ENCODE measurements around the gene B4GALT4. TPM values are rescaled to one million over a fixed set of nuclear protein-coding genes. Genes with fewer than 3 reads are reported as not detected.

B4GALT4 gene
- total RNA-seq, 1 experiment from 2014 or later = 46.5 TPM

- Histone ChIP-seq H2BK15ac (ENCODE audit: low read depth, low read length) (no peak overlapping the region), H2BK5ac (ENCODE audit: insufficient read length, low read length) (no peak overlapping the region), H2BK120ac (ENCODE audit: low read depth, low read length, poor library complexity, severe bottlenecking) (no peak overlapping the region), H3K79me2 (ENCODE audit: insufficient read depth, low read length) (no peaks in the 10 kb centered on the region), H3K14ac (ENCODE audit: insufficient read depth, low read length) (peak overlapping the region; percentile 17; the same call in 1 of the 2 replicates), H3K27me3 (ENCODE audit: insufficient read depth, low read length) (no peaks in the 10 kb centered on the region), H4K20me1 (ENCODE audit: control insufficient read depth, insufficient read depth, insufficient read length) (no peaks in the 10 kb centered on the region), H4K8ac (replicated peaks; ENCODE audit: insufficient read length, low read depth, low read length) (no peak overlapping the region), H3K4ac (ENCODE audit: low read depth, low read length) (no peak overlapping the region), H2AK5ac (ENCODE audit: insufficient read length, low read length) (no peak overlapping the region), H2AFZ (ENCODE audit: low read length) (no peak overlapping the region), H3K27ac (ENCODE audit: insufficient read length, low read depth, low read length) (peak overlapping the region; percentile 41), H3K56ac (ENCODE audit: insufficient read length, low read depth, low read length) (no peak overlapping the region), H3K9me3 (ENCODE audit: control insufficient read depth, low read depth, low read length) (no peaks in the 10 kb centered on the region), H4K5ac (ENCODE audit: insufficient read length, low read depth, low read length) (no peak overlapping the region), H3K23ac (ENCODE audit: insufficient read length, low read depth, low read length) (no peak overlapping the region), H3K23me2 (ENCODE audit: insufficient read length, low read depth, low read length, poor library complexity, severe bottlenecking) (no peaks in the 10 kb centered on the region), H3T11ph (ENCODE audit: low read length) (no peak overlapping the region), H4K91ac (ENCODE audit: insufficient read length, low read depth, low read length) (no peak overlapping the region), H3K9ac (ENCODE audit: extremely low read depth, insufficient read length, low read length) (no peak overlapping the region), H3K4me1 (ENCODE audit: insufficient read depth, low read length) (peaks cover 10% of the 10 kb centered on the region; the same call in 1 of the 2 replicates), H3K18ac (ENCODE audit: insufficient read length, low read depth, low read length) (no peak overlapping the region), H3K4me2 (ENCODE audit: insufficient read depth, insufficient read length, low read length) (no peak overlapping the region), H2BK20ac (ENCODE audit: low read depth, low read length, poor library complexity, severe bottlenecking) (no peak overlapping the region), H3K79me1 (ENCODE audit: insufficient read depth, low read depth, low read length, poor library complexity, severe bottlenecking) (no peaks in the 10 kb centered on the region), H2BK12ac (ENCODE audit: insufficient read length, low read depth, low read length) (no peak overlapping the region)
- Mint-ChIP-seq H3K9me3 (peaks cover 2 to 5% of the 10 kb centered on the region in 2 experiments; a peak in 4 of 5 replicates), H3K27me3 (ENCODE audit: low read depth) (no peaks in the 10 kb centered on the region), H3K36me3 (ENCODE audit: insufficient read depth in 1 of 3, low read depth in 3 of 3) (peaks cover 0 to 11% (median 0%) of the 10 kb centered on the region in 3 experiments; a peak in 3 of 7 replicates), H3K4me1 (peaks cover 52 to 58% of the 10 kb centered on the region in 2 experiments), H3K27ac (peak overlapping the region; percentile 46 to 85 (median 56); a peak in 5 of 7 replicates), H3K4me3 (no peak overlapping the region)
- DNase-seq = no peak
- no peak for TF ChIP-seq CTCF (conservative IDR thresholded peaks at IDR 0.05)
- no CpG with 5 or more reads among the region's 2 CpGs for WGBS (ENCODE audit: extremely low coverage, insufficient read length, low lambda C conversion rate)
Observed at GRCh38 chr3:119257111-119257510, 16.4 kb upstream of the B4GALT4 start.
